A549 (cell line): ENCODE data around the gene ITSN2. TPM values are rescaled to one million over a fixed set of nuclear protein-coding genes. Genes with fewer than 3 reads are reported as not detected.

ENCODE experiments used
- ATAC-seq, 2 experiments: fragments of 200-7000 bp in 1 of 2; fragments of >200 bp in 1 of 2; cut with Nextera tagmentation in 1 of 2; cut with Tn5 transposase in 1 of 2; 3 replicates each; pipeline versions ENCODE4 v1.8.0 to v1.9.1; 2018 to 2020; ENCODE audit warnings: mild to moderate bottlenecking in 1 of 2, moderate library complexity in 1 of 2
- CTCF ChIA-PET: fragments of 300-600 bp; sonication (Branson Sonifier 250); formaldehyde crosslinking; extraction: SDS; loops from one replicate; lab custom pipeline; 2021; ENCODE audit warnings: antibody characterized with exemption, inconsistent platforms; lab: Yijun Ruan, JAX
- POLR2A ChIA-PET: fragments of 350-600 bp; formaldehyde crosslinking; extraction: SDS; loops from one replicate; lab custom pipeline; 2021; ENCODE audit warnings: antibody characterized with exemption, inconsistent platforms; lab: Yijun Ruan, JAX
- DNase-seq, 2 experiments: peaks; one replicate each; pipeline versions ENCODE4 v3.0.0 to v3.0.0-alpha.2; 2011 to 2016; ENCODE audit warnings: low read depth in 1 of 2, low spot score in 1 of 2
- FAIRE-seq: peaks from 2 replicates; lab custom pipeline; 2011; peaks lifted over from hg19 to GRCh38; lab: Jason Lieb, UNC
- H3K27ac ChIP-seq, 2 experiments: fragments of >200 bp; sonication (Bioruptor Twin); formaldehyde crosslinking; 3 replicates each; pipeline ENCODE4 v1.5.1; 2016 to 2017
- H3K4me1 ChIP-seq: fragments of >200 bp; sonication (Bioruptor Twin); formaldehyde crosslinking; 3 replicates; pipeline ENCODE4 v1.6.1; 2016
- H3K4me2 ChIP-seq: fragments of >200 bp; sonication (Bioruptor Twin); formaldehyde crosslinking; 3 replicates; pipeline ENCODE4 v1.6.1; 2016
- H3K4me3 ChIP-seq: fragments of >200 bp; sonication (Bioruptor Twin); formaldehyde crosslinking; 3 replicates; pipeline ENCODE4 v1.5.1; 2016
- H3K9me3 ChIP-seq: fragments of >200 bp; sonication (Bioruptor Twin); formaldehyde crosslinking; 3 replicates; pipeline ENCODE4 v1.6.1; 2016
- BHLHE40 ChIP-seq: IDR thresholded peaks from 2 replicates; pipeline ENCODE4 v1.6.1; 2012; ENCODE audit warnings: low read depth, low read length, inconsistent platforms
- CBX2 ChIP-seq: fragments of 200-600 bp; sonication (generic); IDR thresholded peaks from 2 replicates; pipeline ENCODE4 v1.6.1; 2016; ENCODE audit warnings: low read depth, mild to moderate bottlenecking, borderline replicate concordance
- CEBPB ChIP-seq, 2 experiments: fragments of >200 bp in 1 of 2; sonication (Bioruptor Twin) in 1 of 2; formaldehyde crosslinking in 1 of 2; IDR thresholded peaks; 2 replicates each; pipeline ENCODE4 v1.6.1; 2012 to 2016
- CHD4 ChIP-seq: fragments of 200-600 bp; sonication (generic); IDR thresholded peaks from 2 replicates; pipeline ENCODE4 v1.6.1; 2016; ENCODE audit warnings: antibody characterized with exemption, mild to moderate bottlenecking, borderline replicate concordance
- EHMT2 ChIP-seq: fragments of 200-600 bp; sonication (generic); IDR thresholded peaks from 2 replicates; pipeline ENCODE4 v1.6.1; 2016; ENCODE audit warnings: antibody characterized with exemption, low read depth, mild to moderate bottlenecking, moderate library complexity
- ESRRA ChIP-seq: fragments of 150-350 bp; IDR thresholded peaks from 2 replicates; pipeline ENCODE4 v1.6.1; 2014; ENCODE audit warnings: mild to moderate bottlenecking, low read length, borderline replicate concordance
- FOSL2 ChIP-seq, 2 experiments: fragments of 450-650 bp in 1 of 2; fragments of >200 bp in 1 of 2; sonication (Bioruptor Twin) in 1 of 2; formaldehyde crosslinking; IDR thresholded peaks; 2 replicates each; pipeline versions ENCODE4 v1.5.0 to v1.6.1; 2016 to 2020; ENCODE audit warnings: mild to moderate bottlenecking in 1 of 2, moderate library complexity in 1 of 2
- FOXS1 ChIP-seq: fragments of 250-450 bp; sonication (Bioruptor Pico); IDR thresholded peaks from 2 replicates; pipeline ENCODE4 v1.5.0; 2020; ENCODE audit warnings: mild to moderate bottlenecking, moderate library complexity
- HDAC2 ChIP-seq: fragments of 200-600 bp; sonication (generic); IDR thresholded peaks from 2 replicates; pipeline ENCODE4 v1.6.1; 2016
- HES2 ChIP-seq: fragments of >200 bp; sonication (Bioruptor Twin); formaldehyde crosslinking; IDR thresholded peaks from 2 replicates; pipeline ENCODE4 v1.6.1; 2016
- HOXA7 ChIP-seq: fragments of 250-450 bp; sonication (Bioruptor Pico); IDR thresholded peaks from 2 replicates; pipeline ENCODE4 v1.5.0; 2020; ENCODE audit warnings: mild to moderate bottlenecking, moderate library complexity
- MAFK ChIP-seq: fragments of 450-650 bp; IDR thresholded peaks from 2 replicates; pipeline ENCODE4 v1.6.1; 2014; ENCODE audit not compliant: partially characterized antibody
- NPAS2 ChIP-seq: fragments of 250-450 bp; sonication (Bioruptor Pico); IDR thresholded peaks from 2 replicates; pipeline ENCODE4 v1.8.0; 2022; ENCODE audit warnings: mild to moderate bottlenecking, moderate library complexity, borderline replicate concordance
- PHF8 ChIP-seq: fragments of 200-600 bp; sonication (generic); IDR thresholded peaks from 2 replicates; pipeline ENCODE4 v1.6.1; 2016; ENCODE audit warnings: low read depth, mild to moderate bottlenecking, antibody characterized with exemption, moderate library complexity, borderline replicate concordance
- POLR2A ChIP-seq: IDR thresholded peaks from 2 replicates; pipeline ENCODE4 v1.6.1; 2012; ENCODE audit warnings: mild to moderate bottlenecking, low read length
- RARB ChIP-seq: fragments of 250-450 bp; sonication (Bioruptor Pico); IDR thresholded peaks from 2 replicates; pipeline ENCODE4 v1.8.0; 2021; ENCODE audit warnings: mild to moderate bottlenecking, moderate library complexity
- SREBF2 ChIP-seq: fragments of 450-650 bp; IDR thresholded peaks from 2 replicates; pipeline ENCODE4 v1.6.1; 2014; ENCODE audit warnings: mild to moderate bottlenecking, moderate library complexity
- TFCP2L1 ChIP-seq: fragments of 250-450 bp; sonication (Bioruptor Pico); IDR thresholded peaks from 2 replicates; pipeline ENCODE4 v1.5.0; 2021; ENCODE audit warnings: mild to moderate bottlenecking
- TP53 ChIP-seq: fragments of 250-450 bp; sonication (Bioruptor Pico); IDR thresholded peaks from 2 replicates; pipeline ENCODE4 v1.5.0; 2021; ENCODE audit warnings: mild to moderate bottlenecking, moderate library complexity
- ZC3H11A ChIP-seq: fragments of 450-650 bp; IDR thresholded peaks from 2 replicates; pipeline ENCODE4 v1.6.1; 2014; ENCODE audit warnings: antibody characterized with exemption, mild to moderate bottlenecking
- ZFP36 ChIP-seq: fragments of 450-650 bp; IDR thresholded peaks from 2 replicates; pipeline ENCODE4 v1.6.1; 2014; ENCODE audit warnings: borderline replicate concordance; ENCODE audit not compliant: partially characterized antibody
- ZNF302 ChIP-seq: fragments of 250-450 bp; sonication (Bioruptor Pico); IDR thresholded peaks from 2 replicates; pipeline ENCODE4 v1.9.0; 2021; ENCODE audit warnings: inconsistent platforms, mild to moderate bottlenecking, moderate library complexity
- ZSCAN20 ChIP-seq: fragments of 250-450 bp; sonication (Bioruptor Pico); IDR thresholded peaks from 2 replicates; pipeline ENCODE4 v1.8.0; 2022; ENCODE audit warnings: mild to moderate bottlenecking, moderate library complexity
- WGBS: methylation state at CpG from one replicate; pipeline ENCODE4 v1.1.6; 2017; ENCODE audit errors: missing lambda C conversion rate; 5-methylcytosine and 5-hydroxymethylcytosine counted together
- polyA plus RNA-seq, 4 experiments: library from polyadenylated mRNA; depleted of rRNA in 3 of 4; stranded (reverse); fragments of >200 nt; fragmentation: RNase III in 1 of 4; extraction: RNeasy Plus Mini Kit Qiagen cat#74134 plus additional on column Dnase treatment in 1 of 4; gene quantifications; 2 replicates in 3 of 4; 3 replicates in 1 of 4; pipeline ENCODE4 v1.2.3, GENCODE V29; 2011 to 2017
- TF ChIP-seq, protein P1 (sequence below): fragments of 250-450 bp; sonication (Bioruptor Pico); IDR thresholded peaks from 2 replicates; pipeline ENCODE4 v1.5.0; 2020; ENCODE audit warnings: low read depth, mild to moderate bottlenecking, moderate library complexity
- TF ChIP-seq, protein P2 (sequence below): fragments of 450-650 bp; IDR thresholded peaks from 2 replicates; pipeline ENCODE4 v1.6.1; 2014; ENCODE audit warnings: antibody characterized with exemption

The ITSN2 gene
- polyA plus RNA-seq, 2 of the 4 experiments (the other 2 are of a cell fraction) = 19.8 to 48.3 TPM

GRCh38 chr2:24399434-24400206 lies 39.3 kb upstream of the ITSN2 start:
- Histone ChIP-seq H3K9me3 (no peaks in the 10 kb centered on the region), H3K4me3 (no peak overlapping the region), H3K27ac (no peak overlapping the region), H3K4me1 (no peaks in the 10 kb centered on the region), H3K4me2 (no peak overlapping the region)
- ATAC-seq = peak in 1 of 2 experiments; percentile 31; a peak in 2 of 6 replicates
- TF ChIP-seq ZFP36 (no peak), EHMT2 (0 out of 2 replicates have a peak, but pooled peaks have one; percentile 59)
- FAIRE-seq = no peak
- DNase-seq = no peak
- CTCF ChIA-PET = interaction anchor here (1.2 to 3.9 kb wide), 2 partner anchors 10 to 428 kb away, joined by 9 to 22 read pairs; no protein-coding TSS in a partner anchor
- POLR2A ChIA-PET = no interaction called here
- 89% methylated on average over 10 of the region's 10 CpGs for WGBS

DNA sequence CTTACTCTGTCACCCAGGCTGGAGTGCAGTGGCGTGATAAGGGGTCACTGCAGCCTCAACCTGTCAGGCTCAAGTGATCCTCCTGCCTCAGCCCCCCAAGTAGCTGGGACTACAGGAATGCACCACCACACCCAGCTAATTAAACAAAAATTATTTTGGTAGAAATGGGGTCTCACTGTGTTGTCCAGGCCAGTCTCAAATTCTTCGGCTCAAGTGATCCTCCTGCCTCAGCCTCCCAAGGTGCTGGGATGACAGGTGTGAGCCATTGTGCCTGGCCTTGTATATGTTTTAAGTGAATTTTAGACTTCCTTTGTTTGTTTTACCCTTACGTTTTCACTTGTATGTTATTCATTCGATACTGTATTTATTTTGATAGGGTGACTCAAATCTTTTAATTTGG lies 34.7 kb upstream of the ITSN2 start:
- Histone ChIP-seq H3K4me1 (no peaks in the 10 kb centered on the region), H3K27ac (no peak overlapping the region), H3K4me3 (no peak overlapping the region), H3K4me2 (no peak overlapping the region), H3K9me3 (no peaks in the 10 kb centered on the region)
- POLR2A ChIA-PET = no interaction called here
- FAIRE-seq = no peak
- 56% methylated on average over 4 of the region's 4 CpGs for WGBS
- no peak for ATAC-seq
- no peak for DNase-seq
- TF ChIP-seq TFCP2L1 (CRISPR knock-in tag) = no peak
- no peak for TF ChIP-seq SREBF2
- no peak for TF ChIP-seq PHF8
- TF ChIP-seq CHD4 = no peak
- TF ChIP-seq ZSCAN20 (CRISPR knock-in tag) = no peak
- TF ChIP-seq HOXA7 (CRISPR knock-in tag) = no peak
- no peak for TF ChIP-seq HDAC2
- no peak for TF ChIP-seq HES2
- TF ChIP-seq ZNF302 (CRISPR knock-in tag) = no peak
- TF ChIP-seq, protein P1, sequence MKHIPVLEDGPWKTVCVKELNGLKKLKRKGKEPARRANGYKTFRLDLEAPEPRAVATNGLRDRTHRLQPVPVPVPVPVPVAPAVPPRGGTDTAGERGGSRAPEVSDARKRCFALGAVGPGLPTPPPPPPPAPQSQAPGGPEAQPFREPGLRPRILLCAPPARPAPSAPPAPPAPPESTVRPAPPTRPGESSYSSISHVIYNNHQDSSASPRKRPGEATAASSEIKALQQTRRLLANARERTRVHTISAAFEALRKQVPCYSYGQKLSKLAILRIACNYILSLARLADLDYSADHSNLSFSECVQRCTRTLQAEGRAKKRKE = no peak
- TF ChIP-seq, protein P2, sequence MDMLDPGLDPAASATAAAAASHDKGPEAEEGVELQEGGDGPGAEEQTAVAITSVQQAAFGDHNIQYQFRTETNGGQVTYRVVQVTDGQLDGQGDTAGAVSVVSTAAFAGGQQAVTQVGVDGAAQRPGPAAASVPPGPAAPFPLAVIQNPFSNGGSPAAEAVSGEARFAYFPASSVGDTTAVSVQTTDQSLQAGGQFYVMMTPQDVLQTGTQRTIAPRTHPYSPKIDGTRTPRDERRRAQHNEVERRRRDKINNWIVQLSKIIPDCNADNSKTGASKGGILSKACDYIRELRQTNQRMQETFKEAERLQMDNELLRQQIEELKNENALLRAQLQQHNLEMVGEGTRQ = no peak
- no peak for TF ChIP-seq BHLHE40
- CTCF ChIA-PET = interaction anchor here (1.5 to 7.2 kb wide), 3 partner anchors 14 to 802 kb away, joined by 4 to 44 read pairs (median 15); no protein-coding TSS in a partner anchor

DNA sequence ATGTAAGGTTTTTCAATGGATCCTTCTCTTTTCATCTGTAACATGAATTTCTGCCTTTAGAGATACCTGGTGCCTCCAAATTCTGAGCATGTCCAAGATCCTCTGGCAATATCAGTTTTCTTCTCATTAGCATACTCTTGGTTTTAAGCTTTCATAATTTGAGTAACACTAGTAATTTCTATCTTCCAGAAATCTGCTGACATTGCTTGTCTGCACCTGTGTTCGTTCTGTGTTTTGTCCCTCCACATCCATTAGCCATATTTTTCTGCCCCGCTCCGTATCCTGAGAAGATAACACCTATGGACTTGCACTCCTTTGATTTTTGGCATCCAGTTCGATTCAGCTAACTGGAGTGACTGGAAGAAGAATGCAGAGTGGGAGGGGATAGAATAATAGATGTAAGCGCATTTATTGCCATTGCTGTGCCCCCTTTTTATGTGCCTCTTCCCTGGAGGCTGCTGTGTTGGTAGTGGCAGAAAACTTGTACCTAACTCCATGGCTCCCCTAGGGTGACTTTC lies 32.3 kb upstream of the ITSN2 start:
- Histone ChIP-seq H3K4me1 (no peaks in the 10 kb centered on the region), H3K4me3 (no peak overlapping the region), H3K27ac (no peak overlapping the region), H3K9me3 (no peaks in the 10 kb centered on the region), H3K4me2 (no peak overlapping the region)
- FAIRE-seq (no peak), DNase-seq (no peak), ATAC-seq (peak in 1 of 2 experiments; percentile 55; a peak in 2 of 6 replicates)
- 67% methylated on average over 5 of the region's 5 CpGs for WGBS
- CTCF ChIA-PET = interaction anchor here (1.0 to 7.2 kb wide), 2 partner anchors 17 to 435 kb away, joined by 3 to 44 read pairs; no protein-coding TSS in a partner anchor
- peak; percentile 83 for TF ChIP-seq MAFK
- no peak for TF ChIP-seq FOXS1 (CRISPR knock-in tag)
- POLR2A ChIA-PET = no interaction called here

GRCh38 chr2:24385366-24385765 lies 25.0 kb upstream of the ITSN2 start:
- FAIRE-seq (no peak), DNase-seq (no peak), ATAC-seq (no peak)
- Histone ChIP-seq H3K4me1 (no peaks in the 10 kb centered on the region), H3K9me3 (no peaks in the 10 kb centered on the region), H3K4me3 (no peak overlapping the region), H3K4me2 (no peak overlapping the region), H3K27ac (no peak overlapping the region)
- TF ChIP-seq CBX2 (no peak), RARB (CRISPR knock-in tag) (no peak), MAFK (no peak), ESRRA (no peak), FOSL2 (IDR thresholded peaks at IDR 0.05) (no peak), FOSL2 (CRISPR knock-in tag; IDR thresholded peaks at IDR 0.05) (no peak), CEBPB (IDR thresholded peaks at IDR 0.05) (no peak), ZC3H11A (no peak), ZFP36 (no peak), NPAS2 (CRISPR knock-in tag) (no peak), POLR2A (no peak), TP53 (CRISPR knock-in tag) (no peak)
- TF ChIP-seq, protein P2 = no peak
- CTCF ChIA-PET = interaction anchor here (1.0 to 2.0 kb wide), 5 partner anchors 12 to 443 kb away, joined by 3 to 6 read pairs (median 4); partner anchors contain the start of gene TP53I3
- POLR2A ChIA-PET = no interaction called here
- 83% methylated on average over 2 of the region's 2 CpGs for WGBS
